ENCODE results near the gene ATP6V0E1.
"Not testable (repeated sequence)": the region's sequence is repeated elsewhere in the genome, so short reads cannot be mapped to it uniquely, and the experiment has no call there.

ATP6V0E1 gene

GRCh38 chr5:173041881-173042762 is 58.6 kb downstream of the ATP6V0E1 start:
- DNase-seq = no peak

GRCh38 chr5:173042763-173043107 is 59.2 kb downstream of the ATP6V0E1 start:
- DNase-seq = no peak

GRCh38 chr5:173045474-173045873 is 61.9 kb downstream of the ATP6V0E1 start:
- DNase-seq = no peak

- not testable (repeated sequence) for DNase-seq
These were observed 63.7 kb downstream of the ATP6V0E1 start for GRCh38 chr5:173047096-173047837.

GRCh38 chr5:173047838-173048105 is 64.2 kb downstream of the ATP6V0E1 start:
- DNase-seq = no peak

- DNase-seq = no peak
These were observed 67.2 kb downstream of the ATP6V0E1 start for GRCh38 chr5:173050791-173051190.

GRCh38 chr5:173051746-173052145 is 68.2 kb downstream of the ATP6V0E1 start:
- DNase-seq = no peak

- no peak for DNase-seq
These were observed 69.5 kb downstream of the ATP6V0E1 start for GRCh38 chr5:173053041-173053440.

GRCh38 chr5:173055042-173055721 is 71.6 kb downstream of the ATP6V0E1 start:
- DNase-seq = no peak

GRCh38 chr5:173055722-173055982 is 72.1 kb downstream of the ATP6V0E1 start:
- peak in 1 of 5 donors; percentile 7 for DNase-seq

- DNase-seq = peak; percentile 97 to 99 (median 97)
These were observed 72.6 kb downstream of the ATP6V0E1 start, which contains the start of gene CREBRF for GRCh38 chr5:173055983-173056782. Gene CREBRF (plus strand): TSS chr5:173056352. CDS start chr5:173080776, 24,424 bp downstream.

- peak in 1 of 5 donors; percentile 77 for DNase-seq
These were observed 73.2 kb downstream of the ATP6V0E1 start for GRCh38 chr5:173056783-173057061.

GRCh38 chr5:173057062-173057924 is 73.7 kb downstream of the ATP6V0E1 start:
- peak; percentile 98 to 99 (median 98) for DNase-seq

- DNase-seq = no peak
These were observed 78.6 kb downstream of the ATP6V0E1 start for GRCh38 chr5:173062141-173062540.

GRCh38 chr5:173065155-173065554 is 81.6 kb downstream of the ATP6V0E1 start:
- peak in 1 of 5 donors; percentile 5 for DNase-seq

GRCh38 chr5:173069671-173070070 is 86.1 kb downstream of the ATP6V0E1 start:
- no peak for DNase-seq

GRCh38 chr5:173075137-173075843 is 91.7 kb downstream of the ATP6V0E1 start:
- DNase-seq = no peak

GRCh38 chr5:173075970-173076369 is 92.4 kb downstream of the ATP6V0E1 start:
- DNase-seq = no peak

GRCh38 chr5:173076471-173076870 is 92.9 kb downstream of the ATP6V0E1 start:
- DNase-seq = not testable (repeated sequence)

- no peak for DNase-seq
These were observed 95.3 kb downstream of the ATP6V0E1 start for GRCh38 chr5:173078878-173079277.
